HepG2 (cell line): ENCODE data around the gene CRIM1. TPM values are rescaled to one million over a fixed set of nuclear protein-coding genes. Genes with fewer than 3 reads are reported as not detected.

Experiments used
- AGO1 ChIP-seq: fragments of 200-400 bp; formaldehyde crosslinking; IDR thresholded peaks from 2 replicates; pipeline ENCODE4 v1.6.1; 2017; ENCODE audit warnings: mild to moderate bottlenecking, low read depth, low read length, moderate library complexity; ENCODE audit not compliant: poor library complexity, severe bottlenecking
- CBX2 ChIP-seq, 2 experiments: fragments of 200-600 bp in 1 of 2; sonication (generic); formaldehyde crosslinking in 1 of 2; IDR thresholded peaks; 2 replicates each; pipeline versions ENCODE4 v1.7.0 to v1.8.1; 2018 to 2022; ENCODE audit warnings: low read depth in 2 of 2, low read length in 1 of 2, mild to moderate bottlenecking in 1 of 2, missing genetic modification reagents in 1 of 2
- CCDC6 ChIP-seq: sonication (generic); formaldehyde crosslinking; IDR thresholded peaks from 2 replicates; pipeline ENCODE4 v1.8.1; 2022; ENCODE audit warnings: mild to moderate bottlenecking, missing genetic modification reagents, moderate library complexity
- DR1 ChIP-seq: sonication (generic); formaldehyde crosslinking; IDR thresholded peaks from 2 replicates; pipeline ENCODE4 v1.8.0; 2021; ENCODE audit warnings: mild to moderate bottlenecking, missing genetic modification reagents, inconsistent platforms
- ELF1 ChIP-seq: sonication (generic); formaldehyde crosslinking; IDR thresholded peaks from 2 replicates; pipeline ENCODE4 v1.4.0; 2020; ENCODE audit warnings: missing genetic modification reagents
- GTF3A ChIP-seq: sonication (generic); formaldehyde crosslinking; conservative IDR thresholded peaks from 2 replicates; pipeline ENCODE4 v1.4.0; 2020; ENCODE audit warnings: mild to moderate bottlenecking, missing genetic modification reagents
- HOXA7 ChIP-seq: sonication (generic); formaldehyde crosslinking; IDR thresholded peaks from 2 replicates; pipeline ENCODE4 v1.8.1; 2022; ENCODE audit warnings: mild to moderate bottlenecking, missing genetic modification reagents, moderate library complexity
- KLF12 ChIP-seq: sonication (generic); formaldehyde crosslinking; IDR thresholded peaks from 2 replicates; pipeline ENCODE4 v1.4.0; 2020; ENCODE audit warnings: missing genetic modification reagents, borderline replicate concordance
- MTA3 ChIP-seq: sonication (generic); formaldehyde crosslinking; IDR thresholded peaks from 2 replicates; pipeline ENCODE4 v1.4.0; 2020; ENCODE audit warnings: missing genetic modification reagents
- MXD4 ChIP-seq: IDR thresholded peaks from 2 replicates; pipeline ENCODE4 v1.6.1; 2016; ENCODE audit warnings: mild to moderate bottlenecking, missing biosample characterization, missing genetic modification reagents
- MYC ChIP-seq: sonication (generic); formaldehyde crosslinking; IDR thresholded peaks from 2 replicates; pipeline ENCODE4 v1.9.0; 2021; ENCODE audit warnings: missing genetic modification reagents, borderline replicate concordance
- NCOA5 ChIP-seq: sonication (generic); formaldehyde crosslinking; IDR thresholded peaks from 2 replicates; pipeline ENCODE4 v1.4.0; 2020; ENCODE audit warnings: missing genetic modification reagents
- NPAS2 ChIP-seq: sonication (generic); formaldehyde crosslinking; IDR thresholded peaks from 2 replicates; pipeline ENCODE4 v1.8.0; 2022; ENCODE audit warnings: mild to moderate bottlenecking, missing genetic modification reagents, borderline replicate concordance
- TCF7L2 ChIP-seq: IDR thresholded peaks from 2 replicates; pipeline ENCODE4 v1.6.1; 2011; ENCODE audit warnings: mild to moderate bottlenecking, low read depth, low read length, moderate library complexity
- TOE1 ChIP-seq: sonication (generic); formaldehyde crosslinking; IDR thresholded peaks from 2 replicates; pipeline ENCODE4 v1.4.0; 2020; ENCODE audit warnings: mild to moderate bottlenecking, missing genetic modification reagents
- ZFP1 ChIP-seq: IDR thresholded peaks from 2 replicates; pipeline ENCODE4 v1.6.1; 2016
- ZFP82 ChIP-seq: sonication (generic); formaldehyde crosslinking; IDR thresholded peaks from 2 replicates; pipeline ENCODE4 v1.5.1; 2020; ENCODE audit warnings: mild to moderate bottlenecking, missing genetic modification reagents, borderline replicate concordance
- ZNF431 ChIP-seq: sonication (generic); formaldehyde crosslinking; IDR thresholded peaks from 2 replicates; pipeline ENCODE4 v1.9.0; 2022; ENCODE audit warnings: missing genetic modification reagents, low read depth, mild to moderate bottlenecking, borderline replicate concordance
- ZNF660 ChIP-seq: sonication (generic); formaldehyde crosslinking; IDR thresholded peaks from 2 replicates; pipeline ENCODE4 v1.5.1; 2020; ENCODE audit warnings: mild to moderate bottlenecking, low read depth, missing genetic modification reagents, borderline replicate concordance
- ZNF883 ChIP-seq: sonication (generic); formaldehyde crosslinking; IDR thresholded peaks from 2 replicates; pipeline ENCODE4 v1.5.1; 2020; ENCODE audit warnings: mild to moderate bottlenecking, missing genetic modification reagents; ENCODE audit errors: not compliant biosample characterization
- ZSCAN29 ChIP-seq: sonication (generic); formaldehyde crosslinking; conservative IDR thresholded peaks from 2 replicates; pipeline ENCODE4 v1.4.0; 2020; ENCODE audit warnings: mild to moderate bottlenecking, missing genetic modification reagents
- polyA plus RNA-seq, 8 experiments: library from polyadenylated mRNA; depleted of rRNA in 3 of 8; stranded (reverse) in 7 of 8; unstranded in 1 of 8; fragments of >200 nt; fragmentation: Illumina TruSeq in 4 of 8; extraction: Trizol in 4 of 8; gene quantifications; 2 replicates each; pipeline versions ENCODE4 v1.2.1 to v1.2.3, GENCODE V29; 2011 to 2016; ENCODE audit warnings: low read depth in 4 of 8, missing spikeins in 1 of 8, mixed read lengths in 1 of 8; ENCODE audit not compliant: insufficient read depth in 1 of 8
- total RNA-seq, 5 experiments: library from RNA; depleted of rRNA; stranded (reverse); fragments of >200 nt; fragmentation: Illumina TruSeq; extraction: Trizol; gene quantifications; 2 replicates each; pipeline ENCODE4 v1.2.3, GENCODE V29; 2016; ENCODE audit warnings: low read depth in 1 of 5
- TF ChIP-seq, protein P1 (sequence below), 2 experiments: fragments of 450-650 bp in 1 of 2; sonication (generic) in 1 of 2; formaldehyde crosslinking; IDR thresholded peaks; 2 replicates each; pipeline versions ENCODE4 v1.5.0 to v1.8.0; 2020 to 2022; ENCODE audit warnings: mild to moderate bottlenecking in 1 of 2, missing genetic modification reagents in 1 of 2
- TF ChIP-seq, protein P2 (sequence below): sonication (generic); formaldehyde crosslinking; IDR thresholded peaks from 2 replicates; pipeline ENCODE4 v1.4.0; 2020; ENCODE audit warnings: missing genetic modification reagents
- TF ChIP-seq, protein P3 (sequence below): sonication (generic); formaldehyde crosslinking; IDR thresholded peaks from 2 replicates; pipeline ENCODE4 v1.9.0; 2021; ENCODE audit warnings: missing genetic modification reagents, mild to moderate bottlenecking, borderline replicate concordance

Gene CRIM1
- total and polyA plus RNA-seq, 2 of the 13 experiments (the other 11 are each of a cell fraction or from before 2014, with no cell fraction given): 39.1 to 69.9 TPM

DNA sequence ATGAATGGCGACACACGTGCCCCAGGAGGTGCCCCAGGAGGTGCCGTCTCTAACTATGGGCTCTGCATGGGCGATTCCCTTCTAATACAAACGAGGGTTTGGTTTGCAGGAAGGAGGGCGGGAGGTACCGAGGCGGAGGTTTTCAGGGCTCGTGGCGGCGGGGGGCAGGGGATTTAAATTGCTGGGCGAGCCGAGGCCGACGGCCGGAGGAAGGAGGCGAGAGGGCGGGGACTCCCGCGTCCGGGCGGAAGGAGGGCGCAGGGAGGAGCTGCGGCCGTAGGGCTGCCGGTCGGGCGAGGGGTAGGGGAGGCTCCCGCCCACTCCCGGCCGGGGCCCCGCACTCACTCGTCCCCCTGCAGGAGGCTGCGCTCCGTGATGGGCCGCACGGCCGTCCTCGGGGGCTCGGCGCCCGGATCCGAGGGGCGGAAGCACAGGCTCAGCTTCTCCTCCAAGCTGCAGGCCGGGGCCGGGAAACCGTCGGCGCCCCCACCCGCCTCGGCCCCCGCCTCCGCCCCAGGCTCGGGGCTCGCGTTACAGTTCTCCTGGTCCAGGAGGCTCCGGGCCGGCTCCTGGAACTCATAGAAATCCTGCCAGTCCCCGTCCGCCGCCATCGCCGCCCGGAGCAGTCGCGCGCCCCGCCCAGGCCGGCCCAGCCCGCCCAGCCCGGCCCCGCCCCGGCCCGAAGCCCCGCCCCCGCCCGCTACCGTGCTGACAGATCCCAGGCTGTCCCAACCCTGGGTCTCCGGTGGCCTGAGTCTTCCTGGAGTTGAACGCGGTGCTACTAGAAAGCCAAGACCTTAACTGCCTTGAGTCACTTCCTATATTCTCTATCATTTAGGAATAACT lies 242.2 kb downstream of the CRIM1 start, which contains the start of gene FEZ2 (continued):
- TF ChIP-seq TOE1 (no peak), ZFP82 (CRISPR knock-in tag) (peak; percentile 44; the same call in 1 of the 2 replicates), ELF1 (CRISPR knock-in tag) (peak; percentile 54; the same call in 1 of the 2 replicates), MYC (CRISPR knock-in tag) (peak; percentile 68; the same call in 1 of the 2 replicates), NPAS2 (CRISPR knock-in tag) (no peak), KLF12 (CRISPR knock-in tag) (peak; percentile 67; the same call in 1 of the 2 replicates), TCF7L2 (no peak), HOXA7 (CRISPR knock-in tag) (no peak), ZNF883 (CRISPR knock-in tag) (peak; percentile 70), CCDC6 (no peak), MXD4 (0 out of 2 replicates have a peak, but pooled peaks have one; percentile 32), AGO1 (no peak), CBX2 (IDR thresholded peaks at IDR 0.05; ENCODE audit: low read depth, low read length) (no peak), CBX2 (CRISPR knock-in tag; IDR thresholded peaks at IDR 0.05; ENCODE audit: low read depth) (no peak), NCOA5 (no peak), ZSCAN29 (CRISPR knock-in tag) (0 out of 2 replicates have a peak, but pooled peaks have one; percentile 69), MTA3 (CRISPR knock-in tag) (no peak), GTF3A (CRISPR knock-in tag) (no peak), ZFP1 (CRISPR knock-in tag) (no peak), ZNF660 (CRISPR knock-in tag) (no peak), ZNF431 (CRISPR knock-in tag) (no peak), DR1 (CRISPR knock-in tag) (peak; percentile 48; the same call in 1 of the 2 replicates)
- TF ChIP-seq, protein P1, sequence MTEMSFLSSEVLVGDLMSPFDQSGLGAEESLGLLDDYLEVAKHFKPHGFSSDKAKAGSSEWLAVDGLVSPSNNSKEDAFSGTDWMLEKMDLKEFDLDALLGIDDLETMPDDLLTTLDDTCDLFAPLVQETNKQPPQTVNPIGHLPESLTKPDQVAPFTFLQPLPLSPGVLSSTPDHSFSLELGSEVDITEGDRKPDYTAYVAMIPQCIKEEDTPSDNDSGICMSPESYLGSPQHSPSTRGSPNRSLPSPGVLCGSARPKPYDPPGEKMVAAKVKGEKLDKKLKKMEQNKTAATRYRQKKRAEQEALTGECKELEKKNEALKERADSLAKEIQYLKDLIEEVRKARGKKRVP (CRISPR knock-in tag; IDR thresholded peaks at IDR 0.05): no peak
- TF ChIP-seq, protein P2, sequence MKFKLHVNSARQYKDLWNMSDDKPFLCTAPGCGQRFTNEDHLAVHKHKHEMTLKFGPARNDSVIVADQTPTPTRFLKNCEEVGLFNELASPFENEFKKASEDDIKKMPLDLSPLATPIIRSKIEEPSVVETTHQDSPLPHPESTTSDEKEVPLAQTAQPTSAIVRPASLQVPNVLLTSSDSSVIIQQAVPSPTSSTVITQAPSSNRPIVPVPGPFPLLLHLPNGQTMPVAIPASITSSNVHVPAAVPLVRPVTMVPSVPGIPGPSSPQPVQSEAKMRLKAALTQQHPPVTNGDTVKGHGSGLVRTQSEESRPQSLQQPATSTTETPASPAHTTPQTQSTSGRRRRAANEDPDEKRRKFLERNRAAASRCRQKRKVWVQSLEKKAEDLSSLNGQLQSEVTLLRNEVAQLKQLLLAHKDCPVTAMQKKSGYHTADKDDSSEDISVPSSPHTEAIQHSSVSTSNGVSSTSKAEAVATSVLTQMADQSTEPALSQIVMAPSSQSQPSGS (CRISPR knock-in tag): no peak
- TF ChIP-seq, protein P3, sequence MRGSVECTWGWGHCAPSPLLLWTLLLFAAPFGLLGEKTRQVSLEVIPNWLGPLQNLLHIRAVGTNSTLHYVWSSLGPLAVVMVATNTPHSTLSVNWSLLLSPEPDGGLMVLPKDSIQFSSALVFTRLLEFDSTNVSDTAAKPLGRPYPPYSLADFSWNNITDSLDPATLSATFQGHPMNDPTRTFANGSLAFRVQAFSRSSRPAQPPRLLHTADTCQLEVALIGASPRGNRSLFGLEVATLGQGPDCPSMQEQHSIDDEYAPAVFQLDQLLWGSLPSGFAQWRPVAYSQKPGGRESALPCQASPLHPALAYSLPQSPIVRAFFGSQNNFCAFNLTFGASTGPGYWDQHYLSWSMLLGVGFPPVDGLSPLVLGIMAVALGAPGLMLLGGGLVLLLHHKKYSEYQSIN (CRISPR knock-in tag): no peak
